DND-41 (cell line): ENCODE results near the gene TBC1D22A.

Source experiments
- ATAC-seq: fragments of 200-7000 bp; cut with Tn5 transposase; 3 replicates; pipeline ENCODE4 v1.9.1; 2021; ENCODE audit warnings: low read depth; ENCODE audit not compliant: insufficient read depth
- DNase-seq: peaks from one replicate; pipeline ENCODE4 v3.0.0-alpha.2; 2020
- H2AFZ ChIP-seq: 2 replicates; pipeline ENCODE4 v1.6.0; 2012; ENCODE audit warnings: low read depth, low read length
- H3K27ac ChIP-seq: 2 replicates; pipeline ENCODE4 v1.5.1; 2012; ENCODE audit warnings: low read length, inconsistent platforms
- H3K27me3 ChIP-seq: fragments of 200-600 bp; sonication (generic); 2 replicates; pipeline ENCODE4 v1.6.0; 2012; ENCODE audit warnings: low read length, mild to moderate bottlenecking, inconsistent platforms; ENCODE audit not compliant: insufficient read depth, poor library complexity
- H3K36me3 ChIP-seq: 2 replicates; pipeline ENCODE4 v1.5.1; 2012; ENCODE audit warnings: low read length, inconsistent platforms; ENCODE audit not compliant: insufficient read depth
- H3K4me1 ChIP-seq: 2 replicates; pipeline ENCODE4 v1.5.1; 2012; ENCODE audit warnings: mild to moderate bottlenecking, low read length; ENCODE audit not compliant: insufficient read depth
- H3K4me2 ChIP-seq: 2 replicates; pipeline ENCODE4 v1.6.0; 2012; ENCODE audit warnings: mild to moderate bottlenecking, moderate library complexity, low read length, inconsistent platforms; ENCODE audit not compliant: insufficient read depth
- H3K4me3 ChIP-seq, 2 experiments: fragments of 200-600 bp in 1 of 2; shearing (Covaris generic) in 1 of 2; 2 replicates each; pipeline ENCODE4 v1.5.1; 2012 to 2016; ENCODE audit warnings: inconsistent platforms in 2 of 2, low read length in 2 of 2, mild to moderate bottlenecking in 2 of 2, low read depth in 1 of 2, moderate library complexity in 1 of 2
- H3K79me2 ChIP-seq: 2 replicates; pipeline ENCODE4 v1.6.0; 2012; ENCODE audit warnings: low read length, inconsistent platforms; ENCODE audit not compliant: insufficient read depth
- H3K9ac ChIP-seq: 2 replicates; pipeline ENCODE4 v1.6.0; 2012; ENCODE audit warnings: low read depth, mild to moderate bottlenecking, inconsistent platforms, low read length, moderate library complexity
- H3K9me3 ChIP-seq: 2 replicates; pipeline ENCODE4 v1.5.1; 2012; ENCODE audit warnings: low read length, moderate library complexity, mild to moderate bottlenecking, inconsistent platforms; ENCODE audit not compliant: insufficient read depth, severe bottlenecking
- H4K20me1 ChIP-seq: 2 replicates; pipeline ENCODE4 v1.6.0; 2012; ENCODE audit warnings: low read length; ENCODE audit not compliant: insufficient read depth
- EZH2 ChIP-seq: IDR thresholded peaks from 3 replicates; pipeline ENCODE4 v1.6.1; 2012; ENCODE audit warnings: borderline replicate concordance, low read depth, mild to moderate bottlenecking, moderate library complexity, low read length, inconsistent platforms; ENCODE audit not compliant: severe bottlenecking
- TF ChIP-seq, protein P1 (sequence below): IDR thresholded peaks from 2 replicates; pipeline ENCODE4 v1.5.1; 2012; ENCODE audit warnings: borderline replicate concordance, low read length, moderate library complexity, mild to moderate bottlenecking; ENCODE audit not compliant: poor library complexity, severe bottlenecking; ENCODE audit errors: extremely low read depth

The TBC1D22A gene

DNA sequence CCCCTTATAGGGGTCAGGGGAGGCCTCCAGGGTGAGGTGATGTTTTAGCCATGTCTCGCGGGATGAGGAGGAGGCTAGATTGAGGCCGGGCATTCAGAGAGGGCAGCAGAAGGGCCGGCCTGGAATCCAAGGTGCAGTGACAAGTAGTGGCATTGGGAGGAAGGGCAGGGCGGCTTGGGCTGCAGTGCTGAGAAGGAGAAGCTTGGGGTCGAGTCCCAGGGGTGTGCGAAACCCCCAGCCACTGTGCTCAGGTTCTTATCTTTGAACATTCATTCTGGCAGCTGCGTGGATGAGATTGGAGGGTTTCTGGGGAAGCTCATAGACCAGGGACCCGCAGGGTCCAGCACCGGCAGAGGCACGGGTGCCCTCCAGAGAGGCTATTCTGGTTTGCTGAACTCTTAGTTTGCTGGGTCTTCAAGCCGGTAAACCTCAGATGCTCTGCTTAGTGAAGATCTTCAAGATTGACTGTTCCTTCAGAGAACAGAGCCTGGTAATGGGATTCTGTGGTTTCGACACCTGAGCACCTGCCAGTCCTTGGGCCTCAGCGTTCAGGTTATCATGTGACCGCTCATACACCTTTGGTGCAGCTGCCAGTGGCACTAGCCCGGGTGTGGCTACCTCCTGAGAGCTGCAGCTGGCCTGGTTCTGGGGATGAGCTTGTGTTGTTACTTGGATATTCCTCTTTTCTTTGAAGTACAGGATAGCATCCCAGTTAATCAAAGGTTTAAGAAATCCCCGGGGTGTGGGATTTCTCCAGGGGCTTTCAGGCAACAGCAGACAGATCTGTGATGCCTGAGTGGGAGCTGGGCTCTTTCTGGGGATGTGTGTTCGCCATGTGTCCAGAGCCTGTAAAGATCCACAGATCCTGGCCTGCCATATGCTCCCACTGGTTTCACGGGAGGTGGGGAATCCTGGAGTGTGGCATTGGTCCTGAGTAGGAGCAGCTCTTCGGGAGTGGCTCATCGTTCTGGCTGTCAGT is 152.8 kb downstream of the TBC1D22A start:
- Histone ChIP-seq H3K4me2 (no peak overlapping the region), H3K4me1 (no peaks in the 10 kb centered on the region), H3K79me2 (no peaks in the 10 kb centered on the region), H3K27me3 (no peaks in the 10 kb centered on the region), H3K9me3 (no peaks in the 10 kb centered on the region), H2AFZ (no peak overlapping the region), H3K9ac (no peak overlapping the region), H3K27ac (no peak overlapping the region), H3K4me3 (no peak overlapping the region), H4K20me1 (peaks cover 9% of the 10 kb centered on the region), H3K36me3 (peaks cover 43% of the 10 kb centered on the region)
- no peak for DNase-seq
- no peak for TF ChIP-seq EZH2
- TF ChIP-seq, protein P1, sequence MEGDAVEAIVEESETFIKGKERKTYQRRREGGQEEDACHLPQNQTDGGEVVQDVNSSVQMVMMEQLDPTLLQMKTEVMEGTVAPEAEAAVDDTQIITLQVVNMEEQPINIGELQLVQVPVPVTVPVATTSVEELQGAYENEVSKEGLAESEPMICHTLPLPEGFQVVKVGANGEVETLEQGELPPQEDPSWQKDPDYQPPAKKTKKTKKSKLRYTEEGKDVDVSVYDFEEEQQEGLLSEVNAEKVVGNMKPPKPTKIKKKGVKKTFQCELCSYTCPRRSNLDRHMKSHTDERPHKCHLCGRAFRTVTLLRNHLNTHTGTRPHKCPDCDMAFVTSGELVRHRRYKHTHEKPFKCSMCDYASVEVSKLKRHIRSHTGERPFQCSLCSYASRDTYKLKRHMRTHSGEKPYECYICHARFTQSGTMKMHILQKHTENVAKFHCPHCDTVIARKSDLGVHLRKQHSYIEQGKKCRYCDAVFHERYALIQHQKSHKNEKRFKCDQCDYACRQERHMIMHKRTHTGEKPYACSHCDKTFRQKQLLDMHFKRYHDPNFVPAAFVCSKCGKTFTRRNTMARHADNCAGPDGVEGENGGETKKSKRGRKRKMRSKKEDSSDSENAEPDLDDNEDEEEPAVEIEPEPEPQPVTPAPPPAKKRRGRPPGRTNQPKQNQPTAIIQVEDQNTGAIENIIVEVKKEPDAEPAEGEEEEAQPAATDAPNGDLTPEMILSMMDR, result no peak
- ATAC-seq, result no peak

DNA sequence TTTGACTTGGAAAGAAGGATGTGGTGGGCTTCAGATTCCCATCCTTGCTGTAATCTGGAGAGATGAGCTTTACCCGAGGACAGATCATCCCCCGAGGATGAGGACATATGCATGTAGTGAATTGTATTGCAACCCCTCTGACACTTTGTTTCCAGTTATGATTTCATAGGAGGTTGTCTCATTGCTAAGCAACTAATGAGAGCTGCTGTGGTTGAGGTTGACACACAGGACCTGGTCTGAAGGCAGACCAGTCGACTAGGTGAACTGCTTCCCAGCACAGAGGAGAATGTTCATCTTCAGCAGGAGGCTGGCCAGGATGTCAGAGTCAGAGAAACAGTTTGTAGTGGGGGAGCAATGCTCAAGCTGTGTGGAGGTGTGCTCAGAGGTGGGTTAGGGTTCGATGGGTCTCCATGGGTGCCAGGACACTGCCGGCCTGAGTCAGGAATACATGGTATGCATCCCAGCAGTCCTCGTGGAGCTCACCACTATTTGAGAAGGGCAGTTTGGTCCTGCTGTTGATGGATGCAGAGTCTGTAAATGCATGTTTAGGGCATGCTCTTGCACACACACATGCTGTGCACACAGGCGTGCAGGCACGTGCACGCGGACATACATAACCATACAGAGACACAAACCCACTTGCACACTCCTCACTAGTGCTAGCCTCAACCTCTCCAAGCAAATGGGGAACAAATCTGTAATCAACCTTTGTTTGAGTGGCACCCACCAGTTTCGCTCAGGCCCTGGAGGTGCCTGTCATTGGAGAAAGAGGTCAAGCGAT is 153.7 kb downstream of the TBC1D22A start:
- Histone ChIP-seq H3K4me2 (no peak overlapping the region), H4K20me1 (peaks cover 6% of the 10 kb centered on the region), H3K79me2 (no peaks in the 10 kb centered on the region), H3K36me3 (peaks cover 43% of the 10 kb centered on the region), H3K9ac (no peak overlapping the region), H2AFZ (no peak overlapping the region), H3K27ac (no peak overlapping the region), H3K4me1 (no peaks in the 10 kb centered on the region), H3K9me3 (no peaks in the 10 kb centered on the region), H3K4me3 (no peak overlapping the region), H3K27me3 (no peaks in the 10 kb centered on the region)
- TF ChIP-seq, protein P1, result no peak
- TF ChIP-seq EZH2, result no peak
- DNase-seq, result no peak
- ATAC-seq, result no peak

GRCh38 chr22:46916886-46917770 is 154.7 kb downstream of the TBC1D22A start:
- TF ChIP-seq, protein P1, result no peak
- no peak for TF ChIP-seq EZH2
- Histone ChIP-seq H3K9ac (no peak overlapping the region), H3K4me1 (no peaks in the 10 kb centered on the region), H4K20me1 (peaks cover 6% of the 10 kb centered on the region), H3K4me3 (no peak overlapping the region), H3K4me2 (no peak overlapping the region), H3K36me3 (peaks cover 43% of the 10 kb centered on the region), H3K9me3 (no peaks in the 10 kb centered on the region), H3K27me3 (no peaks in the 10 kb centered on the region), H2AFZ (no peak overlapping the region), H3K27ac (no peak overlapping the region), H3K79me2 (no peaks in the 10 kb centered on the region)
- no peak for DNase-seq
- no peak for ATAC-seq
